OCI-LY1 (cell line): ENCODE data around the gene SEC11A.
"Not testable (repeated sequence)": the region's sequence is repeated elsewhere in the genome, so short reads cannot be mapped to it uniquely, and the experiment has no call there.

Experiments
- H2AFZ ChIP-seq: fragments of 200-600 bp; sonication (generic), shearing (Covaris generic); 2 replicates; pipeline ENCODE4 v1.6.0; 2014; ENCODE audit warnings: antibody characterized with exemption, mild to moderate bottlenecking, low read length
- H3F3A ChIP-seq: fragments of 200-600 bp; sonication (generic), shearing (Covaris generic); 2 replicates; pipeline ENCODE4 v1.6.0; 2014; ENCODE audit warnings: mild to moderate bottlenecking, antibody characterized with exemption, low read length, moderate library complexity; ENCODE audit not compliant: insufficient read depth
- H3K27ac ChIP-seq: fragments of 200-600 bp; sonication (generic); 2 replicates; pipeline ENCODE4 v1.5.1; 2014; ENCODE audit warnings: low read length, mixed run types, mild to moderate bottlenecking, low read depth; ENCODE audit not compliant: poor library complexity, severe bottlenecking
- H3K27me3 ChIP-seq: fragments of 200-600 bp; sonication (generic); 2 replicates; pipeline ENCODE4 v1.6.0; 2014; ENCODE audit warnings: antibody characterized with exemption, mild to moderate bottlenecking, low read length, moderate library complexity; ENCODE audit not compliant: insufficient read depth
- H3K36me3 ChIP-seq: fragments of 200-600 bp; sonication (generic); 2 replicates; pipeline ENCODE4 v1.6.1; 2014; ENCODE audit warnings: mild to moderate bottlenecking, antibody characterized with exemption, low read length, moderate library complexity, mixed read lengths; ENCODE audit not compliant: insufficient read depth
- H3K4me1 ChIP-seq: fragments of 200-600 bp; sonication (generic); 2 replicates; pipeline ENCODE4 v1.5.1; 2014; ENCODE audit warnings: mild to moderate bottlenecking, low read length, moderate library complexity; ENCODE audit not compliant: insufficient read depth, severe bottlenecking
- H3K4me2 ChIP-seq: fragments of 200-600 bp; sonication (generic), shearing (Covaris generic); 2 replicates; pipeline ENCODE4 v1.6.1; 2014; ENCODE audit warnings: low read length
- H3K4me3 ChIP-seq: fragments of 200-600 bp; sonication (generic); 2 replicates; pipeline ENCODE4 v1.5.1; 2014; ENCODE audit warnings: low read length, low read depth, mild to moderate bottlenecking, mixed read lengths; ENCODE audit not compliant: poor library complexity, severe bottlenecking
- H3K79me2 ChIP-seq: fragments of 200-600 bp; shearing (Covaris generic); 2 replicates; pipeline ENCODE4 v1.6.1; 2016; ENCODE audit warnings: mixed run types, low read length, mixed read lengths; ENCODE audit not compliant: insufficient read depth
- H3K9ac ChIP-seq: fragments of 200-600 bp; sonication (generic), shearing (Covaris generic); 2 replicates; pipeline ENCODE4 v1.6.1; 2014; ENCODE audit warnings: mild to moderate bottlenecking, low read length, mixed read lengths
- H3K9me2 ChIP-seq: fragments of 200-600 bp; sonication (generic), shearing (Covaris generic); 2 replicates; pipeline ENCODE4 v1.6.1; 2014; ENCODE audit warnings: low read depth, mild to moderate bottlenecking, low read length, mixed read lengths
- H3K9me3 ChIP-seq: fragments of 200-600 bp; shearing (Covaris generic); 2 replicates; pipeline ENCODE4 v1.6.1; 2014; ENCODE audit warnings: low read length, mixed read lengths
- H4K20me1 ChIP-seq: fragments of 200-600 bp; sonication (generic), shearing (Covaris generic); 2 replicates; pipeline ENCODE4 v1.6.0; 2016; ENCODE audit warnings: mild to moderate bottlenecking, low read length; ENCODE audit not compliant: insufficient read depth
- EZH2 ChIP-seq: fragments of 200-600 bp; sonication (generic), shearing (Covaris generic); IDR thresholded peaks from 2 replicates; pipeline ENCODE4 v1.8.0; 2017; ENCODE audit warnings: borderline replicate concordance, mixed run types, mild to moderate bottlenecking, antibody characterized with exemption, low read length, moderate library complexity, mixed read lengths
- TF ChIP-seq, protein P1 (sequence below): fragments of 200-600 bp; sonication (generic), shearing (Covaris generic); IDR thresholded peaks from 2 replicates; pipeline ENCODE4 v1.5.1; 2017; ENCODE audit warnings: mild to moderate bottlenecking, antibody characterized with exemption, low read length, moderate library complexity, mixed read lengths

Gene SEC11A

DNA sequence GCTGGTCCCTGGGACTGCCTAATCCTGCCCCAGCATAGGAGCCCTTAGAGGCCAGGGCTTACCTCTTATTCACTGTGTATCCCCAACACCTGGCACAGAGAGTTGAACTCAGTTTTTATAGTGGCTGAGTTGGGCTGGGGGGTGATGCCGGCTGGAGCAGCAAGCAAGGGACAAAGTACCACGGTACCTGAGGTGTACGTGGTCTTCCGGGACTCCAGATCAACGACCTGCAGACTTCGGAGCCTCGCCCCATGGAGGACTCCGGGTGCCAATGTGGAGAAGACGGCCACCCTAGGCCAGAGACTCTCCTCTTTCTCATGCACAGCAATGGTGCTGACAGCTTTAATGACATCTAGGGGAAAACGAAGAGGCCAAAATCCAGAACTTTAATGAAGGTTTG, 69.9 kb downstream of the SEC11A start:
- TF ChIP-seq, protein P1, sequence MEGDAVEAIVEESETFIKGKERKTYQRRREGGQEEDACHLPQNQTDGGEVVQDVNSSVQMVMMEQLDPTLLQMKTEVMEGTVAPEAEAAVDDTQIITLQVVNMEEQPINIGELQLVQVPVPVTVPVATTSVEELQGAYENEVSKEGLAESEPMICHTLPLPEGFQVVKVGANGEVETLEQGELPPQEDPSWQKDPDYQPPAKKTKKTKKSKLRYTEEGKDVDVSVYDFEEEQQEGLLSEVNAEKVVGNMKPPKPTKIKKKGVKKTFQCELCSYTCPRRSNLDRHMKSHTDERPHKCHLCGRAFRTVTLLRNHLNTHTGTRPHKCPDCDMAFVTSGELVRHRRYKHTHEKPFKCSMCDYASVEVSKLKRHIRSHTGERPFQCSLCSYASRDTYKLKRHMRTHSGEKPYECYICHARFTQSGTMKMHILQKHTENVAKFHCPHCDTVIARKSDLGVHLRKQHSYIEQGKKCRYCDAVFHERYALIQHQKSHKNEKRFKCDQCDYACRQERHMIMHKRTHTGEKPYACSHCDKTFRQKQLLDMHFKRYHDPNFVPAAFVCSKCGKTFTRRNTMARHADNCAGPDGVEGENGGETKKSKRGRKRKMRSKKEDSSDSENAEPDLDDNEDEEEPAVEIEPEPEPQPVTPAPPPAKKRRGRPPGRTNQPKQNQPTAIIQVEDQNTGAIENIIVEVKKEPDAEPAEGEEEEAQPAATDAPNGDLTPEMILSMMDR: no peak
- no peak for TF ChIP-seq EZH2
- H3K36me3 ChIP-seq: peaks cover 87% of the 10 kb centered on the region

DNA sequence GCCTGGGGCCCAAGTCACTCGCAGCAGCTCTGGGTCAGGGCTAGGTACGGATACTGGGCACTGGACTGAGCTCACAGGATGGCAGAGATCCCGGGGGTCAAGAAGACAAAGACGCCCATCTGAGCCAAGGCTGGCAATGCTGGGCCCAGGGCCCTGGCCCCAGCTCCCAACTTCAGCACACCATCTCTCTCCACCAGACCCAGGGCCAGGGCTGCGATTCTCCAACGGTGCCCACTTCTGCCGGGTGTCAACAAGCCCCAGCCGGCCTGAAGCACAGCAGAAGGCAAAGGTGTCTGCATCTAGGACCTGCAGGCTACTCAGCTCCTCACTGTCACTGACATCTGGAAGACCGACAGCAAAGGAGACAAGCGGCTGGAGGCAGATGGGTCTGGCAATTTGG, 70.4 kb downstream of the SEC11A start:
- H3K4me2 ChIP-seq: no peak overlapping the region
- no peak overlapping the region for H3K27ac ChIP-seq
- no peaks in the 10 kb centered on the region for H3K9me3 ChIP-seq
- no peaks in the 10 kb centered on the region for H3K4me1 ChIP-seq
- H3K27me3 ChIP-seq: no peaks in the 10 kb centered on the region
- no peaks in the 10 kb centered on the region for H4K20me1 ChIP-seq
- no peaks in the 10 kb centered on the region for H3K79me2 ChIP-seq
- no peaks in the 10 kb centered on the region for H3F3A ChIP-seq
- no peak overlapping the region for H2AFZ ChIP-seq
- H3K36me3 ChIP-seq: peaks cover 89% of the 10 kb centered on the region
- H3K9me2 ChIP-seq: no peaks in the 10 kb centered on the region
- TF ChIP-seq EZH2: no peak
- TF ChIP-seq, protein P1: no peak
- H3K9ac ChIP-seq: no peak overlapping the region
- no peak overlapping the region for H3K4me3 ChIP-seq

More for the DNA sequence above, 69.9 kb downstream of the SEC11A start:
- Histone ChIP-seq H3K4me1 (no peaks in the 10 kb centered on the region), H3F3A (no peaks in the 10 kb centered on the region), H3K9ac (no peak overlapping the region), H3K79me2 (no peaks in the 10 kb centered on the region), H2AFZ (no peak overlapping the region), H4K20me1 (no peaks in the 10 kb centered on the region), H3K9me3 (no peaks in the 10 kb centered on the region), H3K4me2 (no peak overlapping the region), H3K9me2 (no peaks in the 10 kb centered on the region), H3K4me3 (no peak overlapping the region), H3K27me3 (no peaks in the 10 kb centered on the region), H3K27ac (no peak overlapping the region)

DNA sequence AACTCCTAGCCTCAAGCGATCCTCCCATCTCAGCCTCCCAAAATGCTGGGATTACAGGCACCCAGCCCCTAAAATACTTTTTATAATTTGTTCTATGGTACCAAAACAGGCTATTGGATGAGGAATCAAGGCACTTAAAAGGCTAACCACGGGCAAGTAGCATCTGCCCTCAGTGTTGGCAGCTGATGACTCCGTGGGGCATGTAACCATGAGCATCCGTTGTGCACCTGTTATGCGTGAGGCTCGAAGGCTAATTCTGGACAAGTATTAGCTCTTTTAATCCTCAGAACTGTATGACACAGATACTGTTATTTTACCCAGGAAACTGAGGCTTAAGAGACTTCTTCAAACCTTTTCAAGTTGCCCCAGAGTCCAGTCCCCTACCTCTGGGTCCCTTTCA, 72.1 kb downstream of the SEC11A start:
- Histone ChIP-seq H3K27me3 (no peaks in the 10 kb centered on the region), H3K4me3 (no peak overlapping the region), H2AFZ (no peak overlapping the region), H3F3A (no peaks in the 10 kb centered on the region), H3K79me2 (no peaks in the 10 kb centered on the region), H3K9me2 (no peaks in the 10 kb centered on the region), H3K27ac (no peak overlapping the region), H3K36me3 (peaks cover 91% of the 10 kb centered on the region), H4K20me1 (no peaks in the 10 kb centered on the region), H3K9me3 (no peaks in the 10 kb centered on the region), H3K4me1 (no peaks in the 10 kb centered on the region), H3K4me2 (no peak overlapping the region), H3K9ac (no peak overlapping the region)
- TF ChIP-seq EZH2: no peak
- TF ChIP-seq, protein P1: no peak

DNA sequence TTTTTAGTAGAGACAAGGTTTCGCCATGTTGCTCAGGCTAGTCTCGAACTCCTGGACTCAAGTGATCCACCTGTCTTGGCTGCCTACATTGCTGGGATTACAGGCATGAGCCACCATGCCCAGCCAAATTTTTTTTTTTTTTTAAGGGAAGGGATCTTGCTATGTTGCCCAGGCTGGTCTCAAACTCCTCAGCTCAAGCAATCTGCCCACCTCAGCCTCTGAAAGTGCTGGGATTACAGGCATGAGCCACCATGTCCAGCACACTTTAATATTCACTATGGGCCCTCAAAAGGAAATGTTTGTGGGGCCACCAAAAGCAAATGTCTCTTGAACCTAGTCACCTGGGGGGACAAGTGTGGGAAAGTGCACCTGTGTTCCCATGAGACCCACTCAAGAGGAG, 73.3 kb downstream of the SEC11A start:
- H3K9me3 ChIP-seq, H3K9me2 ChIP-seq, H3F3A ChIP-seq, H3K27me3 ChIP-seq, H3K9ac ChIP-seq, H4K20me1 ChIP-seq, H3K4me3 ChIP-seq, H2AFZ ChIP-seq, H3K27ac ChIP-seq, H3K4me1 ChIP-seq, H3K79me2 ChIP-seq, H3K4me2 ChIP-seq: not testable (repeated sequence)
- peaks cover 90% of the 10 kb centered on the region for H3K36me3 ChIP-seq

DNA sequence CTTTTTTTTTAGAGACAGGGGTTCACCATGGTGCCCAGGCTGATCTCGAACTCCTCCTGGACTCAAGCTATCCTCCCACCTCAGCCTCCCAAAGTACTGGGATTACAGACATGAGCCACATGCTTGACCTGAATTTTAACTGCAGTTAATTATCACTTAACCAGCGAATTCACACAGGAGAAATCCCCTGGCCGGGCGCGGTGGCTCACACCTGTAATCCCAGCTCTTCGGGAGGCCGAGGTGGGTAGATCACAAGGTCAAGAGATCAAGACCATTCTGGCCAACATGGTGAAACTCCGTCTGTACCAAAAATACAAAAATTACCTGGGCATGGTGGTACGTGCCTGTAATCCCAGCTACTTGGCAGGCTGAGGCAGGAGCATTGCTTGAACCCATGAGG, 74.1 kb downstream of the SEC11A start:
- H3K27ac ChIP-seq, H3K4me3 ChIP-seq, H3K79me2 ChIP-seq, H3K4me2 ChIP-seq, H2AFZ ChIP-seq, H3K27me3 ChIP-seq, H4K20me1 ChIP-seq, H3F3A ChIP-seq, H3K9me3 ChIP-seq, H3K9ac ChIP-seq, H3K4me1 ChIP-seq, H3K9me2 ChIP-seq: not testable (repeated sequence)
- peaks cover 84% of the 10 kb centered on the region for H3K36me3 ChIP-seq
